Stromal cell of bone marrow (primary cell): ENCODE data around the gene TMEM176A.
"Not testable (repeated sequence)": the region's sequence is repeated elsewhere in the genome, so short reads cannot be mapped to it uniquely, and the experiment has no call there.

Source experiments
- DNase-seq: peaks from one replicate; pipeline ENCODE4 v3.0.0-alpha.2; 2012; ENCODE audit warnings: low read depth

TMEM176A gene

GRCh38 chr7:150800581-150801241 lies at the start of gene TMEM176A:
TSS of gene TMEM176A (plus strand) at chr7:150800769. CDS start at chr7:150801551, 782 bp downstream.
- no peak for DNase-seq

GRCh38 chr7:150751702-150752101 lies 48.9 kb upstream of the TMEM176A start:
- no peak for DNase-seq

- DNase-seq, result no peak
Measured at GRCh38 chr7:150753239-150753638, 47.3 kb upstream of the TMEM176A start.

GRCh38 chr7:150753826-150754603 lies 46.6 kb upstream of the TMEM176A start:
- peak; percentile 11 for DNase-seq

- DNase-seq, result no peak
Measured at GRCh38 chr7:150754951-150755350, 45.6 kb upstream of the TMEM176A start.

GRCh38 chr7:150755473-150756099 lies 45.0 kb upstream of the TMEM176A start:
- DNase-seq, result no peak

- DNase-seq, result no peak
Measured at GRCh38 chr7:150756166-150756565, 44.4 kb upstream of the TMEM176A start.

- no peak for DNase-seq
Measured at GRCh38 chr7:150756858-150757257, 43.7 kb upstream of the TMEM176A start.

GRCh38 chr7:150759479-150759878 lies 41.1 kb upstream of the TMEM176A start:
- DNase-seq, result no peak

- DNase-seq, result no peak
Measured at GRCh38 chr7:150766334-150766709, 34.2 kb upstream of the TMEM176A start.

GRCh38 chr7:150769768-150770167 lies 30.8 kb upstream of the TMEM176A start:
- no peak for DNase-seq

- DNase-seq, result not testable (repeated sequence)
Measured at GRCh38 chr7:150774131-150774530, 26.4 kb upstream of the TMEM176A start.

- no peak for DNase-seq
Measured at GRCh38 chr7:150778014-150778737, 22.4 kb upstream of the TMEM176A start.

GRCh38 chr7:150778738-150779301 lies 21.7 kb upstream of the TMEM176A start:
- DNase-seq, result peak; percentile 51

GRCh38 chr7:150780292-150780691 lies 20.3 kb upstream of the TMEM176A start:
- DNase-seq, result no peak

- DNase-seq, result peak; percentile 58
Measured at GRCh38 chr7:150781103-150781502, 19.5 kb upstream of the TMEM176A start.

GRCh38 chr7:150781961-150782360 lies 18.6 kb upstream of the TMEM176A start:
- DNase-seq, result no peak

- DNase-seq, result no peak
Measured at GRCh38 chr7:150784120-150784736, 16.3 kb upstream of the TMEM176A start.

- peak; percentile 15 for DNase-seq
Measured at GRCh38 chr7:150784954-150785353, 15.6 kb upstream of the TMEM176A start.

- no peak for DNase-seq
Measured at GRCh38 chr7:150787321-150788281, 13.0 kb upstream of the TMEM176A start.
